H9 (cell line): ENCODE data around the gene UTP3. TPM values are rescaled to one million over a fixed set of nuclear protein-coding genes. Genes with fewer than 3 reads are reported as not detected.
"Not testable (repeated sequence)": the region's sequence is repeated elsewhere in the genome, so short reads cannot be mapped to it uniquely, and the experiment has no call there.

Experiments used
- DNase-seq: peaks from one replicate; pipeline ENCODE4 v3.0.0-alpha.2; 2017
- H2AFZ ChIP-seq: one replicate; pipeline ENCODE4 v1.6.1; 2013; ENCODE audit warnings: mild to moderate bottlenecking, low read length, control low read depth, moderate library complexity
- H2AK5ac ChIP-seq: 2 replicates; pipeline ENCODE4 v1.6.1; 2013; ENCODE audit warnings: low read length, control low read depth, mixed read lengths; ENCODE audit not compliant: insufficient read length
- H2BK120ac ChIP-seq: one replicate; pipeline ENCODE4 v1.6.1; 2013; ENCODE audit warnings: low read depth, mild to moderate bottlenecking, low read length, control low read depth, inconsistent platforms; ENCODE audit not compliant: poor library complexity, severe bottlenecking
- H2BK12ac ChIP-seq: 2 replicates; pipeline ENCODE4 v1.6.1; 2013; ENCODE audit warnings: low read length, control low read depth, mixed read lengths, low read depth; ENCODE audit not compliant: insufficient read length
- H2BK15ac ChIP-seq: 2 replicates; pipeline ENCODE4 v1.6.1; 2013; ENCODE audit warnings: low read depth, low read length, control low read depth
- H2BK20ac ChIP-seq: one replicate; pipeline ENCODE4 v1.6.1; 2013; ENCODE audit warnings: low read depth, mild to moderate bottlenecking, low read length, control low read depth, inconsistent platforms; ENCODE audit not compliant: poor library complexity, severe bottlenecking
- H2BK5ac ChIP-seq: 2 replicates; pipeline ENCODE4 v1.6.1; 2013; ENCODE audit warnings: low read length, control low read depth, mixed read lengths; ENCODE audit not compliant: insufficient read length
- H3K14ac ChIP-seq: 2 replicates; pipeline ENCODE4 v1.6.1; 2013; ENCODE audit warnings: low read length, control low read depth; ENCODE audit not compliant: insufficient read depth
- H3K18ac ChIP-seq: 2 replicates; pipeline ENCODE4 v1.6.1; 2013; ENCODE audit warnings: low read depth, mild to moderate bottlenecking, mixed read lengths, low read length, control low read depth; ENCODE audit not compliant: insufficient read length
- H3K23ac ChIP-seq: 2 replicates; pipeline ENCODE4 v1.6.1; 2013; ENCODE audit warnings: low read length, control low read depth, mixed read lengths, low read depth; ENCODE audit not compliant: insufficient read length
- H3K23me2 ChIP-seq: 2 replicates; pipeline ENCODE4 v1.6.1; 2013; ENCODE audit warnings: low read depth, mild to moderate bottlenecking, mixed read lengths, low read length, control low read depth; ENCODE audit not compliant: insufficient read length, poor library complexity, severe bottlenecking
- H3K27ac ChIP-seq: 2 replicates; pipeline ENCODE4 v1.5.1; 2013; ENCODE audit warnings: low read length, control low read depth, mixed read lengths, low read depth; ENCODE audit not compliant: insufficient read length
- H3K27me3 ChIP-seq: 2 replicates; pipeline ENCODE4 v1.6.1; 2013; ENCODE audit warnings: low read length, control low read depth, inconsistent platforms; ENCODE audit not compliant: insufficient read depth
- H3K4ac ChIP-seq: 2 replicates; pipeline ENCODE4 v1.6.1; 2013; ENCODE audit warnings: low read depth, mild to moderate bottlenecking, control low read depth, inconsistent platforms, low read length, moderate library complexity
- H3K4me1 ChIP-seq: 2 replicates; pipeline ENCODE4 v1.6.1; 2013; ENCODE audit warnings: low read length, control low read depth, inconsistent platforms; ENCODE audit not compliant: insufficient read depth
- H3K4me2 ChIP-seq: 2 replicates; pipeline ENCODE4 v1.6.1; 2013; ENCODE audit warnings: low read length, control low read depth, mixed read lengths; ENCODE audit not compliant: insufficient read length, insufficient read depth
- H3K56ac ChIP-seq: 2 replicates; pipeline ENCODE4 v1.6.1; 2013; ENCODE audit warnings: low read depth, mild to moderate bottlenecking, mixed read lengths, low read length, control low read depth; ENCODE audit not compliant: insufficient read length
- H3K79me1 ChIP-seq: 2 replicates; pipeline ENCODE4 v1.6.1; 2013; ENCODE audit warnings: low read depth, mild to moderate bottlenecking, moderate library complexity, low read length, control low read depth, inconsistent platforms; ENCODE audit not compliant: insufficient read depth, poor library complexity, severe bottlenecking
- H3K79me2 ChIP-seq: 2 replicates; pipeline ENCODE4 v1.6.1; 2013; ENCODE audit warnings: low read length, control low read depth, inconsistent platforms; ENCODE audit not compliant: insufficient read depth
- H3K9ac ChIP-seq: 2 replicates; pipeline ENCODE4 v1.6.1; 2013; ENCODE audit warnings: low read length, control low read depth, mixed read lengths; ENCODE audit not compliant: insufficient read length; ENCODE audit errors: extremely low read depth
- H3K9me3 ChIP-seq: one replicate; pipeline ENCODE4 v1.6.1; 2013; ENCODE audit warnings: low read depth, low read length, inconsistent platforms; ENCODE audit not compliant: control insufficient read depth
- H3T11ph ChIP-seq: one replicate; pipeline ENCODE4 v1.6.1; 2013; ENCODE audit warnings: mild to moderate bottlenecking, low read length, control low read depth, inconsistent platforms
- H4K20me1 ChIP-seq: one replicate; pipeline ENCODE4 v1.6.1; 2013; ENCODE audit not compliant: control insufficient read depth, insufficient read length, insufficient read depth
- H4K5ac ChIP-seq: 2 replicates; pipeline ENCODE4 v1.6.1; 2013; ENCODE audit warnings: low read depth, mild to moderate bottlenecking, mixed read lengths, low read length, control low read depth; ENCODE audit not compliant: insufficient read length
- H4K8ac ChIP-seq: replicated peaks from 2 replicates; pipeline ENCODE4 v1.6.1; 2013; ENCODE audit warnings: low read length, control low read depth, mixed read lengths, low read depth; ENCODE audit not compliant: insufficient read length
- H4K91ac ChIP-seq: 2 replicates; pipeline ENCODE4 v1.6.1; 2013; ENCODE audit warnings: low read depth, mild to moderate bottlenecking, moderate library complexity, mixed read lengths, low read length, control low read depth; ENCODE audit not compliant: insufficient read length
- H3K27ac Mint-ChIP-seq, 3 experiments: 2 replicates in 2 of 3; 3 replicates in 1 of 3; pipeline ENCODE4 v1.8.0; 2020 to 2021; ENCODE audit warnings: mixed read lengths in 3 of 3, mild to moderate bottlenecking in 1 of 3, moderate library complexity in 1 of 3
- H3K27me3 Mint-ChIP-seq: 2 replicates; pipeline ENCODE4 v1.8.0; 2021; ENCODE audit warnings: low read depth, mild to moderate bottlenecking, moderate library complexity, mixed read lengths
- H3K36me3 Mint-ChIP-seq, 3 experiments: 2 replicates in 2 of 3; 3 replicates in 1 of 3; pipeline ENCODE4 v1.8.0; 2020 to 2021; ENCODE audit warnings: low read depth in 3 of 3, mixed read lengths in 3 of 3; ENCODE audit not compliant: insufficient read depth in 1 of 3
- H3K4me1 Mint-ChIP-seq, 2 experiments: 2 replicates each; pipeline ENCODE4 v1.8.0; 2020; ENCODE audit warnings: mixed read lengths in 2 of 2
- H3K4me3 Mint-ChIP-seq, 2 experiments: 2 replicates in 1 of 2; 3 replicates in 1 of 2; pipeline ENCODE4 v1.8.0; 2020 to 2021; ENCODE audit warnings: mild to moderate bottlenecking in 2 of 2, mixed read lengths in 2 of 2, moderate library complexity in 1 of 2
- H3K9me3 Mint-ChIP-seq, 2 experiments: 2 replicates in 1 of 2; 3 replicates in 1 of 2; pipeline ENCODE4 v1.8.0; 2020; ENCODE audit warnings: mild to moderate bottlenecking in 2 of 2, mixed read lengths in 2 of 2, moderate library complexity in 1 of 2
- WGBS: extraction: QIAGEN DNeasy Blood & Tissue Kit; methylation state at CpG from one replicate; pipeline ENCODE4 v1.1.7; 2013; ENCODE audit warnings: missing lambda C conversion rate, low lambda C conversion rate, mixed read lengths; ENCODE audit not compliant: insufficient read length; ENCODE audit errors: extremely low coverage; 5-methylcytosine and 5-hydroxymethylcytosine counted together
- total RNA-seq: library from RNA; stranded (reverse); gene quantifications from 2 replicates; pipeline ENCODE4 v1.2.1, GENCODE V29; 2021
- TF ChIP-seq, protein P1 (sequence below): fragments of 200-600 bp; sonication (generic); conservative IDR thresholded peaks from 3 replicates; pipeline ENCODE4 v1.8.0; 2021; ENCODE audit warnings: antibody characterized with exemption, mild to moderate bottlenecking

The UTP3 gene
- total RNA-seq, 1 experiment from 2014 or later, result 49.3 TPM

DNA sequence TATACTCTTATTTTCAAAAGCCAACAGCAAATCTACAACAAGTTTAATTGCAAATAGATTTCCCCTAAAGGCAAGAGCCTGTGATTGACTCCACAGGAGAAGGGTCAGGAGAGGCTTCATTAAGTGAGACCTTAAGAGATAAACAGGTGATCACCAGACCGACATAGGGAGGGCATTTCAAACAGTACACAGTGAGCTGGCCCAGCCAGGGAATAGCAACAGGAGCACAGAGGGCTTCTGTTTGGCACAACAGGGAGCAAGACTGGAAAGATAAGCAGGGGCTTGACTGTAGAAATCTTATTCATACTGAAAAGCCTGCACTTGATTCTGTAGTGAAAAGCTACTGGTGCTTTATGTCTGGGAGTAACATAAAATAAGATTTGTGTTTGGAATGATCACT, 37.3 kb downstream of the UTP3 start:
- Histone ChIP-seq H3K4me2 (no peak overlapping the region), H3K27ac (no peak overlapping the region), H2BK5ac (no peak overlapping the region), H3K79me1 (no peaks in the 10 kb centered on the region), H3K9me3 (no peaks in the 10 kb centered on the region), H2AK5ac (no peak overlapping the region), H4K8ac (no peak overlapping the region), H2BK120ac (no peak overlapping the region), H3K4ac (no peak overlapping the region), H3K56ac (no peak overlapping the region), H3K27me3 (no peaks in the 10 kb centered on the region), H4K91ac (no peak overlapping the region), H2BK20ac (no peak overlapping the region), H2AFZ (no peak overlapping the region), H4K5ac (no peak overlapping the region), H3K18ac (no peak overlapping the region), H3K14ac (no peak overlapping the region), H3T11ph (no peak overlapping the region), H3K79me2 (0 out of 2 replicates have a peak, but pooled peaks cover 2% of the 10 kb centered on the region), H3K4me1 (peaks cover 5% of the 10 kb centered on the region; the same call in 1 of the 2 replicates), H3K23ac (no peak overlapping the region), H3K23me2 (no peaks in the 10 kb centered on the region), H2BK12ac (no peak overlapping the region), H3K9ac (no peak overlapping the region), H4K20me1 (peaks cover 2% of the 10 kb centered on the region), H2BK15ac (no peak overlapping the region)
- WGBS, result no CpG with 5 or more reads among the region's 1 CpG
- no peak for DNase-seq
- Mint-ChIP-seq H3K4me3 (no peak overlapping the region), H3K4me1 (peaks cover 15 to 16% of the 10 kb centered on the region in 2 experiments), H3K27ac (peak overlapping the region in 1 of 3 experiments; percentile 74; a peak in 2 of 7 replicates), H3K27me3 (no peaks in the 10 kb centered on the region), H3K9me3 (no peaks in the 10 kb centered on the region), H3K36me3 (no peaks in the 10 kb centered on the region; a peak in 1 of 7 replicates)
- TF ChIP-seq, protein P1, sequence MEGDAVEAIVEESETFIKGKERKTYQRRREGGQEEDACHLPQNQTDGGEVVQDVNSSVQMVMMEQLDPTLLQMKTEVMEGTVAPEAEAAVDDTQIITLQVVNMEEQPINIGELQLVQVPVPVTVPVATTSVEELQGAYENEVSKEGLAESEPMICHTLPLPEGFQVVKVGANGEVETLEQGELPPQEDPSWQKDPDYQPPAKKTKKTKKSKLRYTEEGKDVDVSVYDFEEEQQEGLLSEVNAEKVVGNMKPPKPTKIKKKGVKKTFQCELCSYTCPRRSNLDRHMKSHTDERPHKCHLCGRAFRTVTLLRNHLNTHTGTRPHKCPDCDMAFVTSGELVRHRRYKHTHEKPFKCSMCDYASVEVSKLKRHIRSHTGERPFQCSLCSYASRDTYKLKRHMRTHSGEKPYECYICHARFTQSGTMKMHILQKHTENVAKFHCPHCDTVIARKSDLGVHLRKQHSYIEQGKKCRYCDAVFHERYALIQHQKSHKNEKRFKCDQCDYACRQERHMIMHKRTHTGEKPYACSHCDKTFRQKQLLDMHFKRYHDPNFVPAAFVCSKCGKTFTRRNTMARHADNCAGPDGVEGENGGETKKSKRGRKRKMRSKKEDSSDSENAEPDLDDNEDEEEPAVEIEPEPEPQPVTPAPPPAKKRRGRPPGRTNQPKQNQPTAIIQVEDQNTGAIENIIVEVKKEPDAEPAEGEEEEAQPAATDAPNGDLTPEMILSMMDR, result no peak

DNA sequence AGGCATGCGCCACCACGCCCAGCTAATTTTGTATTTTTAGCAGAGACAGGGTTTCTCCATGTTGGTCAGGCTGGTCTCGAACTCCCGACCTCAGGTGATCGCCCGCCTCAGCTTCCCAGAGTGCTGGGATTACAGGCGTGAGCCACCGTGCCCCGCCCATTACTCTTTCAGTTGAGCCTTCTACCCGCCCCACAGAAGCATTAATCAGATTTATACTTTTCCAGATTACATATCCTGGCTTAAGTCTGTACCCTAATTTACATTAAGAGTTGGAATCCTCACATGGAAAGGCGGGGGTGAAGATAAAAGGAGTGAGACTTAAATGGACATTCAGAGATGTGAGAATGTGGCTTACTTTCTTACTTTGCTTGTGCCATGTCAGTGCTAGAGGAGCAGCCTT, 38.2 kb downstream of the UTP3 start:
- H2BK5ac ChIP-seq, DNase-seq, H3K18ac ChIP-seq, H4K5ac ChIP-seq, H2BK15ac ChIP-seq, H2AK5ac ChIP-seq, H3K4me1 ChIP-seq, H2AFZ ChIP-seq, H3K9me3 Mint-ChIP-seq, H3K9ac ChIP-seq, H3K4me2 ChIP-seq, H3K14ac ChIP-seq, H4K8ac ChIP-seq, H3K27me3 Mint-ChIP-seq, H4K91ac ChIP-seq, H3K4ac ChIP-seq, H2BK12ac ChIP-seq, H3K56ac ChIP-seq, H3K27ac Mint-ChIP-seq, H3K23ac ChIP-seq, H2BK20ac ChIP-seq, H4K20me1 ChIP-seq, H3K79me2 ChIP-seq, H3T11ph ChIP-seq, H3K27ac ChIP-seq, H3K4me3 Mint-ChIP-seq, H3K36me3 Mint-ChIP-seq, H3K79me1 ChIP-seq, H3K9me3 ChIP-seq, H3K27me3 ChIP-seq, H3K23me2 ChIP-seq: not testable (repeated sequence)
- peaks cover 15 to 16% of the 10 kb centered on the region in 2 experiments for H3K4me1 Mint-ChIP-seq
- WGBS, result no CpG with 5 or more reads among the region's 11 CpGs
- peak overlapping the region; percentile 6 for H2BK120ac ChIP-seq
